Mesothelial cell of epicardium (in vitro differentiated cells): ENCODE data around the gene YARS1. TPM values are rescaled to one million over a fixed set of nuclear protein-coding genes. Genes with fewer than 3 reads are reported as not detected.

Experiments
- DNase-seq, 2 experiments: peaks; one replicate each; pipeline ENCODE4 v3.0.0; 2021; ENCODE audit warnings: low spot score in 2 of 2; ENCODE audit not compliant: unreplicated experiment in 2 of 2
- H3K27ac Mint-ChIP-seq: 2 replicates; pipeline ENCODE4 v1.8.0; 2021; ENCODE audit warnings: mixed read lengths
- H3K27me3 Mint-ChIP-seq: 2 replicates; pipeline ENCODE4 v1.8.0; 2021; ENCODE audit warnings: low read depth, mixed read lengths
- H3K36me3 Mint-ChIP-seq: 2 replicates; pipeline ENCODE4 v1.8.0; 2021; ENCODE audit warnings: mixed read lengths
- H3K4me1 Mint-ChIP-seq: 2 replicates; pipeline ENCODE4 v1.8.0; 2021; ENCODE audit warnings: mixed read lengths
- H3K4me3 Mint-ChIP-seq: 2 replicates; pipeline ENCODE4 v1.8.0; 2021; ENCODE audit warnings: mild to moderate bottlenecking, moderate library complexity, mixed read lengths
- H3K9me3 Mint-ChIP-seq: 2 replicates; pipeline ENCODE4 v1.8.0; 2021; ENCODE audit warnings: mixed read lengths
- CTCF ChIP-seq: fragments of 200-600 bp; sonication (generic); IDR thresholded peaks from one replicate; pipeline ENCODE4 v1.5.0; 2021; ENCODE audit warnings: antibody characterized with exemption; ENCODE audit not compliant: unreplicated experiment
- total RNA-seq: library from RNA; stranded (reverse); gene quantifications from 3 replicates; pipeline ENCODE4 v1.2.1, GENCODE V29; 2021

Gene YARS1
- total RNA-seq = 101 to 105 TPM (median 101 TPM) in 3 replicates

- no peaks in the 10 kb centered on the region for H3K9me3 Mint-ChIP-seq
- peak within 1 kb of the TSS; percentile 98 for H3K27ac Mint-ChIP-seq
- H3K4me1 Mint-ChIP-seq = peaks cover 47% of the 10 kb centered on the region
- DNase-seq = peak; percentile 98 to 99
- TF ChIP-seq CTCF = no peak
- peaks cover 2% of the 10 kb centered on the region for H3K36me3 Mint-ChIP-seq
- peak within 1 kb of the TSS; percentile 95 for H3K4me3 Mint-ChIP-seq
- H3K27me3 Mint-ChIP-seq = no peaks in the 10 kb centered on the region
Observed at GRCh38 chr1:32817159-32817814, at the start of gene YARS1, which contains the start of gene S100PBP. Gene YARS1, minus strand, starts transcription at chr1:32817358. Its CDS starts 114 bp downstream, at chr1:32817244. Gene S100PBP, plus strand, starts transcription at chr1:32817653. Its CDS starts 8,447 bp downstream, at chr1:32826100.

- DNase-seq = no peak
- Mint-ChIP-seq H3K9me3 (no peaks in the 10 kb centered on the region), H3K4me3 (no peak overlapping the region), H3K36me3 (peaks cover 40% of the 10 kb centered on the region), H3K27me3 (no peaks in the 10 kb centered on the region), H3K27ac (peak overlapping the region; percentile 2), H3K4me1 (peaks cover 17% of the 10 kb centered on the region)
- no peak for TF ChIP-seq CTCF
Observed at GRCh38 chr1:32865639-32866405, 48.7 kb upstream of the YARS1 start.

- TF ChIP-seq CTCF = no peak
- peaks cover 43% of the 10 kb centered on the region for H3K36me3 Mint-ChIP-seq
- no peaks in the 10 kb centered on the region for H3K27me3 Mint-ChIP-seq
- no peak for DNase-seq
- peaks cover 10% of the 10 kb centered on the region for H3K4me1 Mint-ChIP-seq
- H3K27ac Mint-ChIP-seq = no peak overlapping the region
- H3K9me3 Mint-ChIP-seq = no peaks in the 10 kb centered on the region
- no peak overlapping the region for H3K4me3 Mint-ChIP-seq
Observed at GRCh38 chr1:32864375-32865019, 47.3 kb upstream of the YARS1 start.

GRCh38 chr1:32863881-32864245 lies 46.7 kb upstream of the YARS1 start:
- no peak for DNase-seq
- TF ChIP-seq CTCF = no peak
- Mint-ChIP-seq H3K36me3 (peaks cover 43% of the 10 kb centered on the region), H3K27ac (no peak overlapping the region), H3K9me3 (no peaks in the 10 kb centered on the region), H3K4me3 (no peak overlapping the region), H3K27me3 (no peaks in the 10 kb centered on the region), H3K4me1 (peaks cover 10% of the 10 kb centered on the region)

- DNase-seq = no peak
- Mint-ChIP-seq H3K27me3 (no peaks in the 10 kb centered on the region), H3K36me3 (peaks cover 38% of the 10 kb centered on the region), H3K4me1 (peaks cover 13% of the 10 kb centered on the region), H3K27ac (no peak overlapping the region), H3K9me3 (no peaks in the 10 kb centered on the region), H3K4me3 (no peak overlapping the region)
- no peak for TF ChIP-seq CTCF
Observed at GRCh38 chr1:32863218-32863880, 46.2 kb upstream of the YARS1 start.
